ENCODE results near the gene DPP8.

- TF ChIP-seq POLR2AphosphoS5 (IDR thresholded peaks at IDR 0.05; ENCODE audit: insufficient read depth, low read depth, low read length) (no peak), CTCF (IDR thresholded peaks at IDR 0.05; ENCODE audit: extremely low read depth in 1 of 2, insufficient read depth in 1 of 2, low read depth in 1 of 2, low read length in 2 of 2) (no peak), EZH2 (IDR thresholded peaks at IDR 0.05; ENCODE audit: borderline replicate concordance, low read depth, low read length, severe bottlenecking) (no peak)
Measured at GRCh38 chr15:65494076-65494475, 23.4 kb downstream of the DPP8 start.

All from endothelial cell of umbilical vein (primary cell).